ENCODE data around the gene RIPOR2.

- TF ChIP-seq CTCF (IDR thresholded peaks at IDR 0.05): no peak
- no peak for TF ChIP-seq ZFX (IDR thresholded peaks at IDR 0.05; ENCODE audit: borderline replicate concordance)
Measured at GRCh38 chr6:24927985-24928745, 7.6 kb downstream of the RIPOR2 start.

Measured in 22Rv1 (cell line).